WTC11 (cell line): ENCODE measurements around the gene SLC15A5. TPM values are rescaled to one million over a fixed set of nuclear protein-coding genes. Genes with fewer than 3 reads are reported as not detected.

Source experiments
- ATAC-seq: fragments of 200-7000 bp; cut with Tn5 transposase; 2 replicates; pipeline ENCODE4 v1.10.0; 2021; ENCODE audit warnings: mild to moderate bottlenecking, moderate library complexity
- CTCF ChIA-PET: fragments of 300-600 bp; sonication (Branson Sonifier 250); formaldehyde crosslinking; loops from one replicate; lab custom pipeline; 2021; ENCODE audit warnings: antibody characterized with exemption; lab: Charles Lee
- POLR2A ChIA-PET: fragments of 350-600 bp; sonication (Branson Sonifier 250); formaldehyde crosslinking; loops from one replicate; lab custom pipeline; 2021; ENCODE audit warnings: antibody characterized with exemption; lab: Charles Lee
- DNase-seq: peaks from one replicate; pipeline ENCODE4 v3.0.0; 2021; ENCODE audit warnings: low spot score
- H3K27ac Mint-ChIP-seq: 2 replicates; pipeline ENCODE4 v1.8.0; 2021; ENCODE audit warnings: mixed read lengths
- H3K27me3 Mint-ChIP-seq: 2 replicates; pipeline ENCODE4 v1.8.0; 2021; ENCODE audit warnings: low read depth, mild to moderate bottlenecking, moderate library complexity, mixed read lengths
- H3K36me3 Mint-ChIP-seq: 2 replicates; pipeline ENCODE4 v1.8.0; 2021; ENCODE audit warnings: mixed read lengths
- H3K4me1 Mint-ChIP-seq: 2 replicates; pipeline ENCODE4 v1.8.0; 2022; ENCODE audit warnings: mixed read lengths
- H3K4me3 Mint-ChIP-seq: 2 replicates; pipeline ENCODE4 v1.8.0; 2021; ENCODE audit warnings: mild to moderate bottlenecking, moderate library complexity, mixed read lengths
- H3K9me3 Mint-ChIP-seq: 2 replicates; pipeline ENCODE4 v1.8.0; 2021; ENCODE audit warnings: mixed read lengths
- CREM ChIP-seq: sonication (generic); formaldehyde crosslinking; IDR thresholded peaks from 2 replicates; pipeline ENCODE4 v1.8.1; 2022; ENCODE audit warnings: mild to moderate bottlenecking, missing genetic modification reagents, moderate library complexity
- E2F1 ChIP-seq: sonication (generic); formaldehyde crosslinking; IDR thresholded peaks from 2 replicates; pipeline ENCODE4 v1.8.0; 2022; ENCODE audit warnings: mild to moderate bottlenecking, missing genetic modification reagents
- E2F4 ChIP-seq: sonication (generic); formaldehyde crosslinking; IDR thresholded peaks from 2 replicates; pipeline ENCODE4 v1.8.1; 2022; ENCODE audit warnings: low read depth, mild to moderate bottlenecking, moderate library complexity, missing genetic modification reagents, borderline replicate concordance
- ELF4 ChIP-seq: sonication (generic); formaldehyde crosslinking; IDR thresholded peaks from 2 replicates; pipeline ENCODE4 v1.8.1; 2022; ENCODE audit warnings: low read depth, mild to moderate bottlenecking, moderate library complexity, missing genetic modification reagents
- ETV6 ChIP-seq: sonication (generic); formaldehyde crosslinking; IDR thresholded peaks from 2 replicates; pipeline ENCODE4 v1.8.1; 2022; ENCODE audit warnings: mild to moderate bottlenecking, missing genetic modification reagents
- HMGA2 ChIP-seq: fragments of 250-450 bp; sonication (Bioruptor Pico); IDR thresholded peaks from 2 replicates; pipeline ENCODE4 v1.4.0; 2021; ENCODE audit warnings: mild to moderate bottlenecking, moderate library complexity
- MAX ChIP-seq: sonication (generic); formaldehyde crosslinking; IDR thresholded peaks from 2 replicates; pipeline ENCODE4 v1.8.0; 2022; ENCODE audit warnings: mild to moderate bottlenecking, missing genetic modification reagents
- SOX15 ChIP-seq: fragments of 250-450 bp; sonication (Bioruptor Pico); IDR thresholded peaks from 2 replicates; pipeline ENCODE4 v1.9.0; 2021; ENCODE audit warnings: mild to moderate bottlenecking
- STAT6 ChIP-seq: sonication (generic); formaldehyde crosslinking; conservative IDR thresholded peaks from 2 replicates; pipeline ENCODE4 v1.8.1; 2023; ENCODE audit warnings: mild to moderate bottlenecking, low read depth, missing genetic modification reagents, moderate library complexity
- TCF7 ChIP-seq: sonication (generic); formaldehyde crosslinking; IDR thresholded peaks from 2 replicates; pipeline ENCODE4 v1.8.0; 2022; ENCODE audit warnings: mild to moderate bottlenecking, low read depth, missing genetic modification reagents, moderate library complexity
- ZNF281 ChIP-seq: sonication (generic); formaldehyde crosslinking; IDR thresholded peaks from 2 replicates; pipeline ENCODE4 v1.8.0; 2023; ENCODE audit warnings: mild to moderate bottlenecking, missing genetic modification reagents
- ZNF425 ChIP-seq: fragments of 250-450 bp; sonication (Bioruptor Pico); conservative IDR thresholded peaks from 2 replicates; pipeline ENCODE4 v1.9.0; 2021; ENCODE audit warnings: mild to moderate bottlenecking
- ZNF512 ChIP-seq: sonication (generic); formaldehyde crosslinking; IDR thresholded peaks from 2 replicates; pipeline ENCODE4 v1.8.1; 2022; ENCODE audit warnings: missing genetic modification reagents, borderline replicate concordance
- total RNA-seq: library from RNA; stranded (reverse); gene quantifications from 3 replicates; pipeline ENCODE4 v1.2.3, GENCODE V29; 2021

Gene SLC15A5
- total RNA-seq, 1 experiment from 2014 or later: not detected

GRCh38 chr12:16229676-16230075 is 47.8 kb downstream of the SLC15A5 start:
- Mint-ChIP-seq H3K27ac (no peak overlapping the region), H3K4me3 (no peak overlapping the region), H3K27me3 (no peaks in the 10 kb centered on the region), H3K9me3 (peaks cover 20% of the 10 kb centered on the region), H3K36me3 (peaks cover 4% of the 10 kb centered on the region), H3K4me1 (peaks cover 4% of the 10 kb centered on the region)
- TF ChIP-seq STAT6 (CRISPR knock-in tag) (no peak), ELF4 (CRISPR knock-in tag) (no peak), CREM (no peak), TCF7 (no peak), E2F1 (no peak), ZNF425 (CRISPR knock-in tag) (no peak), ETV6 (no peak), MAX (CRISPR knock-in tag) (no peak), ZNF512 (no peak)
- ChIA-PET CTCF (no interaction called here), POLR2A (no interaction called here)
- ATAC-seq (no peak), DNase-seq (no peak)

GRCh38 chr12:16228067-16228466 is 49.4 kb downstream of the SLC15A5 start:
- peaks cover 4% of the 10 kb centered on the region for H3K36me3 Mint-ChIP-seq
- H3K27me3 Mint-ChIP-seq: no peaks in the 10 kb centered on the region
- H3K9me3 Mint-ChIP-seq: peaks cover 20% of the 10 kb centered on the region
- H3K27ac Mint-ChIP-seq: no peak overlapping the region
- no peaks in the 10 kb centered on the region for H3K4me1 Mint-ChIP-seq
- ChIA-PET POLR2A (no interaction called here), CTCF (no interaction called here)
- H3K4me3 Mint-ChIP-seq: no peak overlapping the region
- no peak for ATAC-seq
- no peak for TF ChIP-seq SOX15 (CRISPR knock-in tag)
- no peak for TF ChIP-seq E2F4 (CRISPR knock-in tag)
- TF ChIP-seq HMGA2 (CRISPR knock-in tag): no peak
- no peak for TF ChIP-seq ZNF281 (CRISPR knock-in tag)
- DNase-seq: no peak
